Measurements from ENCODE around the gene GON4L.
A peak's percentile ranks its signal among the peaks of the same experiment; 100 is the strongest.
"Not testable (repeated sequence)": the region's sequence is repeated elsewhere in the genome, so short reads cannot be mapped to it uniquely, and the experiment has no call there.

Gene GON4L

GRCh38 chr1:155856975-155857930, at the start of gene GON4L:
Gene GON4L, minus strand, starts transcription at chr1:155857214. Its CDS starts 3,434 bp downstream, at chr1:155853780.
- no peaks in the 10 kb centered on the region for H3K9me3 Mint-ChIP-seq
- peak within 1 kb of the TSS; percentile 95 for H3K27ac Mint-ChIP-seq
- peak; percentile 93 for DNase-seq
- peaks cover 68% of the 10 kb centered on the region for H3K4me1 Mint-ChIP-seq
- H3K36me3 Mint-ChIP-seq = peaks cover 21% of the 10 kb centered on the region
- CTCF ChIA-PET = interaction anchor here (1.2 kb wide), 1 partner anchor 36 kb away, joined by 5 read pairs; no protein-coding TSS in a partner anchor
- H3K4me3 Mint-ChIP-seq = peak within 1 kb of the TSS; percentile 90
- peaks cover 18% of the 10 kb centered on the region for H3K27me3 Mint-ChIP-seq

GRCh38 chr1:155904261-155904660, 47.2 kb upstream of the GON4L start:
- H3K27ac Mint-ChIP-seq = no peak overlapping the region
- CTCF ChIA-PET = interaction anchor here (0.8 to 1.1 kb wide), 4 partner anchors 12 to 175 kb away, joined by 3 read pairs; no protein-coding TSS in a partner anchor
- DNase-seq = no peak
- H3K9me3 Mint-ChIP-seq = no peaks in the 10 kb centered on the region
- peaks cover 9% of the 10 kb centered on the region for H3K4me1 Mint-ChIP-seq
- no peaks in the 10 kb centered on the region for H3K27me3 Mint-ChIP-seq
- H3K36me3 Mint-ChIP-seq = peaks cover 46% of the 10 kb centered on the region
- H3K4me3 Mint-ChIP-seq = no peak overlapping the region

GRCh38 chr1:155900161-155900560, 43.1 kb upstream of the GON4L start:
- Mint-ChIP-seq H3K4me1 (peaks cover 4% of the 10 kb centered on the region), H3K27me3 (no peaks in the 10 kb centered on the region)

GRCh38 chr1:155899683-155900082, 42.7 kb upstream of the GON4L start:
- no peak overlapping the region for H3K27ac Mint-ChIP-seq
- CTCF ChIA-PET = no interaction called here
- no peaks in the 10 kb centered on the region for H3K9me3 Mint-ChIP-seq
- H3K4me3 Mint-ChIP-seq = no peak overlapping the region
- H3K4me1 Mint-ChIP-seq = peaks cover 4% of the 10 kb centered on the region
- H3K27me3 Mint-ChIP-seq = no peaks in the 10 kb centered on the region
- DNase-seq = no peak
- peaks cover 47% of the 10 kb centered on the region for H3K36me3 Mint-ChIP-seq

More at GRCh38 chr1:155900161-155900560, 43.1 kb upstream of the GON4L start:
- Mint-ChIP-seq H3K9me3 (no peaks in the 10 kb centered on the region), H3K27ac (no peak overlapping the region), H3K4me3 (no peak overlapping the region), H3K36me3 (peaks cover 50% of the 10 kb centered on the region)
- CTCF ChIA-PET = no interaction called here
- no peak for DNase-seq

GRCh38 chr1:155898888-155899287, 41.9 kb upstream of the GON4L start:
- CTCF ChIA-PET = interaction anchor here (1.3 kb wide), 1 partner anchor 167 kb away, joined by 3 read pairs; no protein-coding TSS in a partner anchor

GRCh38 chr1:155897746-155898145, 40.7 kb upstream of the GON4L start:
- H3K27ac Mint-ChIP-seq = no peak overlapping the region
- CTCF ChIA-PET = interaction anchor here (1.3 kb wide), 1 partner anchor 169 kb away, joined by 3 read pairs; no protein-coding TSS in a partner anchor
- H3K36me3 Mint-ChIP-seq = peaks cover 39% of the 10 kb centered on the region
- peaks cover 18% of the 10 kb centered on the region for H3K4me1 Mint-ChIP-seq
- H3K9me3 Mint-ChIP-seq = no peaks in the 10 kb centered on the region
- DNase-seq = no peak
- H3K27me3 Mint-ChIP-seq = no peaks in the 10 kb centered on the region
- H3K4me3 Mint-ChIP-seq = no peak overlapping the region

More at GRCh38 chr1:155898888-155899287, 41.9 kb upstream of the GON4L start:
- no peak overlapping the region for H3K4me3 Mint-ChIP-seq
- DNase-seq = no peak
- H3K9me3 Mint-ChIP-seq = no peaks in the 10 kb centered on the region
- peaks cover 39% of the 10 kb centered on the region for H3K36me3 Mint-ChIP-seq
- no peaks in the 10 kb centered on the region for H3K27me3 Mint-ChIP-seq
- H3K4me1 Mint-ChIP-seq = peaks cover 7% of the 10 kb centered on the region
- H3K27ac Mint-ChIP-seq = no peak overlapping the region

- H3K27ac Mint-ChIP-seq, H3K9me3 Mint-ChIP-seq, H3K27me3 Mint-ChIP-seq, CTCF ChIA-PET, DNase-seq, H3K4me3 Mint-ChIP-seq: not testable (repeated sequence)
- peaks cover 36% of the 10 kb centered on the region for H3K36me3 Mint-ChIP-seq
- H3K4me1 Mint-ChIP-seq = peaks cover 21% of the 10 kb centered on the region
These were observed 39.5 kb upstream of the GON4L start for GRCh38 chr1:155896476-155896875.

GRCh38 chr1:155895617-155896016, 38.6 kb upstream of the GON4L start:
- H3K4me3 Mint-ChIP-seq, DNase-seq, H3K9me3 Mint-ChIP-seq, H3K27ac Mint-ChIP-seq, H3K27me3 Mint-ChIP-seq, CTCF ChIA-PET: not testable (repeated sequence)
- Mint-ChIP-seq H3K4me1 (peaks cover 21% of the 10 kb centered on the region), H3K36me3 (peaks cover 32% of the 10 kb centered on the region)

GRCh38 chr1:155893389-155894142, 36.6 kb upstream of the GON4L start:
- Mint-ChIP-seq H3K4me1 (peaks cover 21% of the 10 kb centered on the region), H3K4me3 (no peak overlapping the region), H3K9me3 (no peaks in the 10 kb centered on the region), H3K36me3 (peaks cover 14% of the 10 kb centered on the region), H3K27ac (peak overlapping the region; percentile 82), H3K27me3 (peaks cover 5% of the 10 kb centered on the region)
- peak; percentile 51 for DNase-seq
- CTCF ChIA-PET = interaction anchor here (1.0 to 1.4 kb wide), 3 partner anchors 22 to 96 kb away, joined by 3 to 5 read pairs (median 3); partner anchors contain the start of gene GON4L

GRCh38 chr1:155892796-155893195, 35.8 kb upstream of the GON4L start:
- H3K4me3 Mint-ChIP-seq = no peak overlapping the region
- peaks cover 20% of the 10 kb centered on the region for H3K4me1 Mint-ChIP-seq
- CTCF ChIA-PET = interaction anchor here (1.0 kb wide), 1 partner anchor 642 kb away, joined by 4 read pairs; no protein-coding TSS in a partner anchor

GRCh38 chr1:155890251-155890650, 33.2 kb upstream of the GON4L start:
- DNase-seq = no peak
- H3K36me3 Mint-ChIP-seq = peaks cover 2% of the 10 kb centered on the region
- no peak overlapping the region for H3K27ac Mint-ChIP-seq
- no peak overlapping the region for H3K4me3 Mint-ChIP-seq
- CTCF ChIA-PET = no interaction called here
- peaks cover 17% of the 10 kb centered on the region for H3K4me1 Mint-ChIP-seq
- H3K27me3 Mint-ChIP-seq = peaks cover 5% of the 10 kb centered on the region
- no peaks in the 10 kb centered on the region for H3K9me3 Mint-ChIP-seq

More at GRCh38 chr1:155892796-155893195, 35.8 kb upstream of the GON4L start:
- no peaks in the 10 kb centered on the region for H3K9me3 Mint-ChIP-seq
- DNase-seq = no peak
- peaks cover 5% of the 10 kb centered on the region for H3K27me3 Mint-ChIP-seq
- peaks cover 11% of the 10 kb centered on the region for H3K36me3 Mint-ChIP-seq
- peak overlapping the region; percentile 82 for H3K27ac Mint-ChIP-seq

GRCh38 chr1:155889566-155889965, 32.6 kb upstream of the GON4L start:
- no peak for DNase-seq
- Mint-ChIP-seq H3K27me3 (peaks cover 5% of the 10 kb centered on the region), H3K4me1 (peaks cover 17% of the 10 kb centered on the region), H3K4me3 (no peak overlapping the region), H3K9me3 (no peaks in the 10 kb centered on the region), H3K27ac (no peak overlapping the region), H3K36me3 (peaks cover 2% of the 10 kb centered on the region)
- CTCF ChIA-PET = no interaction called here

GRCh38 chr1:155888481-155888880, 31.5 kb upstream of the GON4L start:
- no peaks in the 10 kb centered on the region for H3K9me3 Mint-ChIP-seq
- H3K27ac Mint-ChIP-seq = peak overlapping the region; percentile 19
- H3K36me3 Mint-ChIP-seq = peaks cover 2% of the 10 kb centered on the region
- H3K4me3 Mint-ChIP-seq = no peak overlapping the region
- H3K4me1 Mint-ChIP-seq = peaks cover 10% of the 10 kb centered on the region
- no peak for DNase-seq
- CTCF ChIA-PET = no interaction called here
- H3K27me3 Mint-ChIP-seq = peaks cover 11% of the 10 kb centered on the region

- CTCF ChIA-PET = no interaction called here
These were observed 28.0 kb upstream of the GON4L start for GRCh38 chr1:155884982-155885381.

More at GRCh38 chr1:155884982-155885381, 28.0 kb upstream of the GON4L start:
- H3K36me3 Mint-ChIP-seq = peaks cover 5% of the 10 kb centered on the region
- no peak overlapping the region for H3K4me3 Mint-ChIP-seq
- no peak overlapping the region for H3K27ac Mint-ChIP-seq
- no peaks in the 10 kb centered on the region for H3K4me1 Mint-ChIP-seq
- peaks cover 7% of the 10 kb centered on the region for H3K27me3 Mint-ChIP-seq
- H3K9me3 Mint-ChIP-seq = no peaks in the 10 kb centered on the region
- DNase-seq = no peak
